ENCODE measurements around the gene TRMT2A.

DNA sequence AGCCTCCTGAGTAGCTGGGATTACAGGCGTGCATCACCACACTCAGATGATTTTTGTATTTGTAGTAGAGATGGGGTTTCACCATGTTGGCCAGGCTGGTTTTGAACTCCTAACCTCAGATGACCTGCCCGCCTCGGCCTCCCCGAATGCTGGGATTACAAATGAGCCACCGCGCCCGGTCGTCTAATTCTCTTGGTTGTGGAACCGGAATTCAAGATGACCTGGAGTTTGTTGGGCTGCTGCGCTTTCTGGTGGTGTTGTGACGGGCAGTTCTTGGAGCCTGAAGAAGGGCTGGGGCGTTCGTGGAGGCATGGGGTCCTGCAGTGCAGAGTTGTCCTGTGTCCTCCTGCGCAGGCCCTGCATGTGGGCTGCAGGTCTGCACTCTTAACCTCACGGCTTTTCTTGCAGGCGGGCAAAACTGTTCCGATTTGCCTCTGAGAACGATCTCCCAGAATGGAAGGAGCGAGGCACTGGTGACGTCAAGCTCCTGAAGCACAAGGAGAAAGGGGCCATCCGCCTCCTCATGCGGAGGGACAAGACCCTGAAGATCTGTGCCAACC, 4.9 kb upstream of the TRMT2A start:
- TF ChIP-seq, protein P1, sequence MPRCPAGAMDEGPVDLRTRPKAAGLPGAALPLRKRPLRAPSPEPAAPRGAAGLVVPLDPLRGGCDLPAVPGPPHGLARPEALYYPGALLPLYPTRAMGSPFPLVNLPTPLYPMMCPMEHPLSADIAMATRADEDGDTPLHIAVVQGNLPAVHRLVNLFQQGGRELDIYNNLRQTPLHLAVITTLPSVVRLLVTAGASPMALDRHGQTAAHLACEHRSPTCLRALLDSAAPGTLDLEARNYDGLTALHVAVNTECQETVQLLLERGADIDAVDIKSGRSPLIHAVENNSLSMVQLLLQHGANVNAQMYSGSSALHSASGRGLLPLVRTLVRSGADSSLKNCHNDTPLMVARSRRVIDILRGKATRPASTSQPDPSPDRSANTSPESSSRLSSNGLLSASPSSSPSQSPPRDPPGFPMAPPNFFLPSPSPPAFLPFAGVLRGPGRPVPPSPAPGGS (IDR thresholded peaks at IDR 0.05; ENCODE audit: borderline replicate concordance, insufficient read depth, low read depth, low read length, poor library complexity, severe bottlenecking) = no peak
- TF ChIP-seq CREM (IDR thresholded peaks at IDR 0.05; ENCODE audit: low read depth) = no peak
- TF ChIP-seq JUND (IDR thresholded peaks at IDR 0.05; ENCODE audit: low read depth, low read length) = no peak
- TF ChIP-seq RCOR1 (conservative IDR thresholded peaks at IDR 0.05; ENCODE audit: low read depth, low read length) = no peak
- TF ChIP-seq STAT3 (IDR thresholded peaks at IDR 0.05; ENCODE audit: low read depth, low read length) = no peak
- no peak for TF ChIP-seq ZNF274 (IDR thresholded peaks at IDR 0.05; ENCODE audit: insufficient read depth, insufficient read length)
- no peak for TF ChIP-seq RFX5 (IDR thresholded peaks at IDR 0.05; ENCODE audit: low read depth, low read length)
- no peak for TF ChIP-seq SMAD1 (IDR thresholded peaks at IDR 0.05; ENCODE audit: low read depth, partially characterized antibody)
- no peak for TF ChIP-seq CEBPZ (IDR thresholded peaks at IDR 0.05; ENCODE audit: low read depth, low read length)
- TF ChIP-seq EP300 (IDR thresholded peaks at IDR 0.05; ENCODE audit: borderline replicate concordance in 1 of 2, control insufficient read depth in 1 of 2, low read depth in 2 of 2, low read length in 2 of 2) = no peak
- no peak for TF ChIP-seq CTCF (IDR thresholded peaks at IDR 0.05 in 2 of 3, conservative IDR thresholded peaks at IDR 0.05 in 1 of 3; ENCODE audit: control insufficient read depth in 2 of 3, extremely low read depth in 1 of 3, insufficient read depth in 1 of 3, low read depth in 3 of 3, low read length in 3 of 3)
- no peak for TF ChIP-seq POLR2A (IDR thresholded peaks at IDR 0.05; ENCODE audit: low read depth, low read length)

Measured in GM12878 (cell line).